GM12864 (cell line): Measurements from ENCODE around the gene IL36B.

ENCODE experiments used
- DNase-seq: peaks from one replicate; pipeline ENCODE4 v3.0.0-alpha.2; 2011; ENCODE audit warnings: low read depth
- H3K4me3 ChIP-seq: 2 replicates; pipeline ENCODE4 v1.5.1; 2011; ENCODE audit warnings: mild to moderate bottlenecking, low read depth, low read length, control low read depth
- CTCF ChIP-seq: IDR thresholded peaks from 2 replicates; pipeline ENCODE4 v1.5.1; 2011; ENCODE audit warnings: low read depth, mild to moderate bottlenecking, moderate library complexity, low read length, control low read depth, inconsistent platforms; ENCODE audit errors: missing control alignments

Gene IL36B

DNA sequence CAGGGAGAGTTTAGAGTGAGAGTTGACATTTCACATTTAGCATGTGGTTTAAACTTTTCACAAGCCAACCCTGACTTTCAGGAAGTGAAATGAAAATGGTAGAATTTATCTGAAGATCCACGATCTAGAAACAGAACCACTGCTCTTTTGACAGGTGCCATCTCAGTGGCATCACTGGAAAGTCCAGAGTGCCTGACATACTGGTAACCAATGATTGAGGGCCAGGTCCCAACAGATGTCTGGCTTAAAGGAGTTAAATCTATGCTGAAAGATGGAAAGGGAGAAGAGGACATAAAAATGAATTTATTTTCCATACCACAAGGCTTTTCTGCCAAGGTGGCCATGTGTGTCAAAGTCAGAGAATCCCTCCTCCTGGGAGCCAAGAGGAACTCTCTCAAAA is 72.1 kb downstream of the IL36B start:
- no peak overlapping the region for H3K4me3 ChIP-seq
- no peak for DNase-seq
- TF ChIP-seq CTCF, result no peak

- no peak for TF ChIP-seq CTCF
- no peak for DNase-seq
- H3K4me3 ChIP-seq, result no peak overlapping the region
Measured at GRCh38 chr2:112979731-112980130, 72.9 kb downstream of the IL36B start.

DNA sequence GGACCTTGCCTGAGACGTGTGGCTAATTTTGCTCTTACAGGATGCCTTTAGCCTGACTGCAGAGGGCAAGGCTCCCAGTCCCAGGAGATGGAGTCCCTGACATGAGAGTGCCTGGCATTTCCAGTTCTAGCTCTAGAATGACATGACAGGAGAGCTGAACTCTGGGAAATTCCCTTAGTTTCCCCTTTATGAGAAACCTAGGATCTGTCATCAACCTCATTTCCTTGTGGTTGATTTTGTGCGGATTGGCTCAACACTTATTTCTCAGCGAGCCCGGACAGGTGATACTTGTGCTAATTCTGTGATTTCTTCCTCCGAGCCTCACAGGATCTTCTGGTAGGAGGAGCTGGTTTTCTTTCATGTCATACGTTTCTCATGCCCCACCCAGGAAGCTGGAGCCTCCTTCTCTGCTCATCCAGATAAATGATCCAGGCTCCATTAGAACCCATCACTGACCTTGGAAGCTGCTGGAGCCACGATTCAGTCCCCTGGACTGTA is 75.1 kb downstream of the IL36B start, which contains the start of gene IL36G:
Gene IL36G, plus strand, starts transcription at position 448 of the 498 bp plus-strand sequence. CDS start 633 bp downstream, outside the sequence.
- TF ChIP-seq CTCF, result no peak
- no peak within 1 kb of the TSS for H3K4me3 ChIP-seq
- DNase-seq, result no peak
